ENCODE results near the gene TMEM182. TPM values are rescaled to one million over a fixed set of nuclear protein-coding genes. Genes with fewer than 3 reads are reported as not detected.

TMEM182 gene
- polyA plus RNA-seq, 1 donor from 2014 or later = 3.8 TPM

- TF ChIP-seq REST (IDR thresholded peaks at IDR 0.05; ENCODE audit: borderline replicate concordance) (no peak), SMC3 (conservative IDR thresholded peaks at IDR 0.05; ENCODE audit: poor library complexity) (no peak)
Measured at GRCh38 chr2:102843764-102844443, 82.1 kb downstream of the TMEM182 start (continued).

DNA sequence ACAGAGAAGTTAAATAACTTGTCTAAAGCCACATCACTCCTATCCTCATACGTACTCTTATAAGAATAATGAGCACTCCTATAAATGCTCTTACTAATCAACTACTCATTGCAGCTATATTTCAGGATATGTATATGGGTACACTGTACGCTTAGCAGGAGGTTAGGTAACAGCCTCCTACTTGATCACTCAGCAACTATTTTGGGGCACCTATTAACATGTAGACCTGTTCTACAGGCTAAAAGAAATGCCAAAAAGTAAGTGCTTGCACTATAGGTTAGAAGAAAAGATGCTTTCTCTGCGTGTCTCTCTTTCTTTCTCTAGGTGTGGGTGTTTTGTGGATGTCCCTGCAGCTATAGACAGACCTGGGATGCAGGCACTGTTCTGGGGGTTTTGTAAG lies 83.1 kb downstream of the TMEM182 start:
- no peaks in the 10 kb centered on the region for H3K9me3 ChIP-seq (ENCODE audit: low read length)
- no peak for TF ChIP-seq RAD21 (conservative IDR thresholded peaks at IDR 0.05)
- TF ChIP-seq CTCF (IDR thresholded peaks at IDR 0.05; ENCODE audit: poor library complexity, severe bottlenecking) = no peak
- TF ChIP-seq MXI1 (conservative IDR thresholded peaks at IDR 0.05; ENCODE audit: poor library complexity, severe bottlenecking) = no peak
- TF ChIP-seq TAF1 (IDR thresholded peaks at IDR 0.05; ENCODE audit: low read depth) = no peak
- no peak for TF ChIP-seq SMC3 (conservative IDR thresholded peaks at IDR 0.05; ENCODE audit: poor library complexity)
- TF ChIP-seq EP300 (conservative IDR thresholded peaks at IDR 0.05; ENCODE audit: poor library complexity, severe bottlenecking) = no peak
- no peak for TF ChIP-seq POLR2AphosphoS5 (IDR thresholded peaks at IDR 0.05)
- H3K36me3 ChIP-seq (ENCODE audit: insufficient read depth, low read length) = no peaks in the 10 kb centered on the region

GRCh38 chr2:102848366-102848839 lies 86.6 kb downstream of the TMEM182 start:
- no peak overlapping the region for H3K27ac ChIP-seq (ENCODE audit: low read length)
- no peak overlapping the region for H3K9ac ChIP-seq (ENCODE audit: low read length)
- H3K36me3 ChIP-seq (ENCODE audit: insufficient read depth, low read length) = no peaks in the 10 kb centered on the region
- no peak overlapping the region for H3K4me2 ChIP-seq (ENCODE audit: low read length)
- peak overlapping the region; percentile 44 for H3K4me3 ChIP-seq (ENCODE audit: low read length)
- H3F3A ChIP-seq (ENCODE audit: insufficient read depth, low read length, poor library complexity, severe bottlenecking) = no peaks in the 10 kb centered on the region
- no peaks in the 10 kb centered on the region for H3K9me3 ChIP-seq (ENCODE audit: low read length)
- H2AFZ ChIP-seq (ENCODE audit: low read depth, low read length) = no peak overlapping the region
- H3K9me2 ChIP-seq (ENCODE audit: insufficient read depth, low read length) = no peaks in the 10 kb centered on the region
- H3K79me2 ChIP-seq (replicated peaks; ENCODE audit: insufficient read depth, low read length) = no peaks in the 10 kb centered on the region
- TF ChIP-seq SMC3 (conservative IDR thresholded peaks at IDR 0.05; ENCODE audit: poor library complexity) (peak; percentile 20), EZH2 (IDR thresholded peaks at IDR 0.05; ENCODE audit: borderline replicate concordance, insufficient read depth, low read length, poor library complexity, severe bottlenecking) (no peak), CTCF (IDR thresholded peaks at IDR 0.05; ENCODE audit: poor library complexity, severe bottlenecking) (peak; percentile 20), EP300 (conservative IDR thresholded peaks at IDR 0.05; ENCODE audit: poor library complexity, severe bottlenecking) (no peak)
- H4K20me1 ChIP-seq (ENCODE audit: insufficient read depth) = no peaks in the 10 kb centered on the region
- no peaks in the 10 kb centered on the region for H3K27me3 ChIP-seq (ENCODE audit: insufficient read depth, low read depth, low read length)

More for the DNA sequence above, 83.1 kb downstream of the TMEM182 start:
- Histone ChIP-seq H3K9me2 (ENCODE audit: insufficient read depth, low read length) (no peaks in the 10 kb centered on the region), H2AFZ (ENCODE audit: low read depth, low read length) (no peak overlapping the region), H3K4me3 (ENCODE audit: low read length) (no peak overlapping the region), H4K20me1 (ENCODE audit: insufficient read depth) (no peaks in the 10 kb centered on the region), H3K79me2 (replicated peaks; ENCODE audit: insufficient read depth, low read length) (no peaks in the 10 kb centered on the region), H3K27ac (ENCODE audit: low read length) (no peak overlapping the region), H3K4me2 (ENCODE audit: low read length) (no peak overlapping the region), H3F3A (ENCODE audit: insufficient read depth, low read length, poor library complexity, severe bottlenecking) (no peaks in the 10 kb centered on the region), H3K27me3 (ENCODE audit: insufficient read depth, low read depth, low read length) (no peaks in the 10 kb centered on the region), H3K9ac (ENCODE audit: low read length) (no peak overlapping the region)

All from neural cell (in vitro differentiated cells).